Thoracic aorta (tissue), 2 donors: Measurements from ENCODE around the gene MGAT5B. TPM values are rescaled to one million over a fixed set of nuclear protein-coding genes. Genes with fewer than 3 reads are reported as not detected.

Experiments used
- ATAC-seq: fragments of 150-250 bp; one replicate; pipeline ENCODE4 v1.8.0; 2017; ENCODE audit warnings: low read depth; ENCODE audit not compliant: insufficient number of reproducible peaks, low FRiP score
- DNase-seq: peaks from one replicate; pipeline ENCODE4 v3.0.0-alpha.2; 2020; ENCODE audit warnings: low spot score
- H3K27ac ChIP-seq, 2 donors: fragments of 200-600 bp; sonication (generic); 1 replicate in 1 of 2; 2 replicates in 1 of 2; pipeline ENCODE4 v1.5.1; 2016; ENCODE audit warnings: mild to moderate bottlenecking in 2 of 2, moderate library complexity in 2 of 2
- H3K27me3 ChIP-seq: fragments of 200-600 bp; sonication (generic); replicated peaks from 2 replicates; pipeline ENCODE4 v1.6.0; 2016; ENCODE audit warnings: mild to moderate bottlenecking; ENCODE audit not compliant: insufficient read depth
- H3K36me3 ChIP-seq: fragments of 200-600 bp; sonication (generic); one replicate; pipeline ENCODE4 v1.5.1; 2016
- H3K4me1 ChIP-seq, 2 donors: fragments of 200-600 bp; sonication (generic); 1 replicate in 1 of 2; 2 replicates in 1 of 2; pipeline versions ENCODE4 v1.5.1 to v1.6.0; 2016; ENCODE audit warnings: low read depth in 2 of 2, mild to moderate bottlenecking in 1 of 2; ENCODE audit not compliant: control insufficient read depth in 1 of 2
- H3K4me3 ChIP-seq: fragments of 200-600 bp; sonication (generic); 2 replicates; pipeline ENCODE4 v1.5.1; 2016; ENCODE audit warnings: mild to moderate bottlenecking
- H3K9me3 ChIP-seq: fragments of 200-600 bp; sonication (generic); 2 replicates; pipeline ENCODE4 v1.5.1; 2016
- total RNA-seq, 2 donors: library from RNA; depleted of rRNA; stranded (reverse); fragments of >200 nt; gene quantifications; one replicate each; pipeline versions ENCODE4 v1.1.0 to v1.2.3, GENCODE V29; 2016
- TF ChIP-seq, protein P1 (sequence below): fragments of 200-600 bp; sonication (generic); IDR thresholded peaks from one replicate; pipeline ENCODE4 v1.5.1; 2019; ENCODE audit warnings: antibody characterized with exemption

MGAT5B gene
- total RNA-seq, 2 donors from 2014 or later: 0.14 TPM; not detected in 1

- TF ChIP-seq, protein P1, sequence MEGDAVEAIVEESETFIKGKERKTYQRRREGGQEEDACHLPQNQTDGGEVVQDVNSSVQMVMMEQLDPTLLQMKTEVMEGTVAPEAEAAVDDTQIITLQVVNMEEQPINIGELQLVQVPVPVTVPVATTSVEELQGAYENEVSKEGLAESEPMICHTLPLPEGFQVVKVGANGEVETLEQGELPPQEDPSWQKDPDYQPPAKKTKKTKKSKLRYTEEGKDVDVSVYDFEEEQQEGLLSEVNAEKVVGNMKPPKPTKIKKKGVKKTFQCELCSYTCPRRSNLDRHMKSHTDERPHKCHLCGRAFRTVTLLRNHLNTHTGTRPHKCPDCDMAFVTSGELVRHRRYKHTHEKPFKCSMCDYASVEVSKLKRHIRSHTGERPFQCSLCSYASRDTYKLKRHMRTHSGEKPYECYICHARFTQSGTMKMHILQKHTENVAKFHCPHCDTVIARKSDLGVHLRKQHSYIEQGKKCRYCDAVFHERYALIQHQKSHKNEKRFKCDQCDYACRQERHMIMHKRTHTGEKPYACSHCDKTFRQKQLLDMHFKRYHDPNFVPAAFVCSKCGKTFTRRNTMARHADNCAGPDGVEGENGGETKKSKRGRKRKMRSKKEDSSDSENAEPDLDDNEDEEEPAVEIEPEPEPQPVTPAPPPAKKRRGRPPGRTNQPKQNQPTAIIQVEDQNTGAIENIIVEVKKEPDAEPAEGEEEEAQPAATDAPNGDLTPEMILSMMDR: no peak
- Histone ChIP-seq H3K4me1 (no peaks in the 10 kb centered on the region), H3K27me3 (no peaks in the 10 kb centered on the region), H3K36me3 (no peaks in the 10 kb centered on the region), H3K27ac (no peak overlapping the region), H3K9me3 (no peaks in the 10 kb centered on the region), H3K4me3 (no peak overlapping the region)
- ATAC-seq (no peak), DNase-seq (no peak)
Observed at GRCh38 chr17:76887802-76888201, 19.6 kb downstream of the MGAT5B start.

DNA sequence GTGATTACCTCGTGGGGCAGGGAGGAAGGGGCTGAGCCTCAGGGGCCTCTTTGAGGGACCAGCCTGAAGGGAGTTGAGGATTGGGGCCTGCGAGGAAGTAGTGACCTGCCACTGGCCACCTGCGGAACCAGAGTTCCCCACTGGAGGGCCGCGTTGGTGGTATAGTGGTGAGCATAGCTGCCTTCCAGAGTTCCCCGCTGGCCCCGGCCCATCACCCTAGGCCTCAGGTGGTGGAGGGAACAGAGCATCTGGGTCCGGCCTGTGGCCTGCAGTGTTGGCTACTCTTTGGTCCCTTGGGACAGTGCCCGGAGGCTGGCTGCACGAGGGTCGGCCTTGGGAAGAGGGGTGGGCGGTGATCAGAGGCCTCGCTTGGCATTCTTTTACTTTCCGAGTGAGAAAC lies 20.5 kb downstream of the MGAT5B start:
- TF ChIP-seq, protein P1: no peak
- Histone ChIP-seq H3K27ac (no peak overlapping the region), H3K4me3 (no peak overlapping the region), H3K27me3 (no peaks in the 10 kb centered on the region), H3K36me3 (no peaks in the 10 kb centered on the region), H3K4me1 (no peaks in the 10 kb centered on the region), H3K9me3 (no peaks in the 10 kb centered on the region)
- ATAC-seq (no peak), DNase-seq (no peak)

- H3K9me3 ChIP-seq: no peaks in the 10 kb centered on the region
- ATAC-seq (no peak), DNase-seq (no peak)
- no peak overlapping the region for H3K4me3 ChIP-seq
- H3K27me3 ChIP-seq: no peaks in the 10 kb centered on the region
- H3K4me1 ChIP-seq: no peaks in the 10 kb centered on the region
- H3K36me3 ChIP-seq: no peaks in the 10 kb centered on the region
- H3K27ac ChIP-seq: no peak overlapping the region
- TF ChIP-seq, protein P1: no peak
Observed at GRCh38 chr17:76889323-76889722, 21.1 kb downstream of the MGAT5B start.

DNA sequence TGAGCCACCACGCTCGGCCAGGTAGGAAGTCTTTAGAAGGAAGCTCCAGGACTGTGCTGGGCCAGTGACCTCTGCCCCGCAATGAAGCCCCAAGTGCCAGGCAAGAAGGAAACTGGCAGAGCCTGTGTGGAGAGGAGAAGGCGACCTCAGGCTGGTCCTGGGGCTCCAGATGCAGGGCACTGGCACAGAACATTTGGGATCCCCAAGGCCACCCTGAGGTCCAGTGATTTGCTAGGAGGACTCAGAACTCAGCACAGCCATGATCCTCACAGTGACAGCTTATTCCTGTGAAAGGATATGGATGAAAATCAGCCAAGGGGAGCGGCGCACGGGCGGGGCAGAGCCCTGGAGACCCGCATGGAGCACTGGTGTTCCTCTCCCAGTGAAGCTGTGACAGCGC lies 24.1 kb downstream of the MGAT5B start:
- Histone ChIP-seq H3K27me3 (no peaks in the 10 kb centered on the region), H3K36me3 (no peaks in the 10 kb centered on the region), H3K9me3 (no peaks in the 10 kb centered on the region), H3K27ac (no peak overlapping the region), H3K4me1 (no peaks in the 10 kb centered on the region), H3K4me3 (no peak overlapping the region)
- TF ChIP-seq, protein P1: no peak
- ATAC-seq (no peak), DNase-seq (no peak)

- Histone ChIP-seq H3K4me3 (no peak overlapping the region), H3K27ac (no peak overlapping the region), H3K36me3 (no peaks in the 10 kb centered on the region), H3K4me1 (no peaks in the 10 kb centered on the region), H3K9me3 (no peaks in the 10 kb centered on the region), H3K27me3 (no peaks in the 10 kb centered on the region)
- ATAC-seq (no peak), DNase-seq (no peak)
- TF ChIP-seq, protein P1: no peak
Observed at GRCh38 chr17:76893623-76894334, 25.6 kb downstream of the MGAT5B start.
